Fibroblast of lung (primary cell): ENCODE results near the gene SMIM36.

ENCODE experiments used
- CTCF ChIP-seq, 2 donors: IDR thresholded peaks in 1 of 2; conservative IDR thresholded peaks in 1 of 2; 1 replicate in 1 of 2; 2 replicates in 1 of 2; pipeline ENCODE4 v1.5.1; 2011 to 2012; ENCODE audit warnings: low read length in 2 of 2, control low read depth in 1 of 2, inconsistent platforms in 1 of 2, low read depth in 1 of 2, mild to moderate bottlenecking in 1 of 2
- EZH2 ChIP-seq: IDR thresholded peaks from 2 replicates; pipeline ENCODE4 v1.5.1; 2012; ENCODE audit warnings: low read length, control low read depth, mild to moderate bottlenecking; ENCODE audit errors: missing control alignments

GRCh38 chr17:55434721-55435120 is 76.5 kb downstream of the SMIM36 start:
- TF ChIP-seq CTCF (conservative IDR thresholded peaks at IDR 0.05 in 1 of 2, IDR thresholded peaks at IDR 0.05 in 1 of 2; ENCODE audit: low read depth in 1 of 2, low read length in 2 of 2) (no peak), EZH2 (no peak)
